Stimulated activated CD8-positive, alpha-beta memory T cell treated with anti-CD3 and anti-CD28 coated beads, Interleukin-15, amount 100 ng/mL, for 4 hours (primary cell): ENCODE measurements around the gene LTK.

Source experiments
- DNase-seq, 2 donors: peaks; one replicate each; pipeline ENCODE4 v3.0.0-alpha.2; 2020; ENCODE audit warnings: low read depth in 2 of 2

The LTK gene

DNA sequence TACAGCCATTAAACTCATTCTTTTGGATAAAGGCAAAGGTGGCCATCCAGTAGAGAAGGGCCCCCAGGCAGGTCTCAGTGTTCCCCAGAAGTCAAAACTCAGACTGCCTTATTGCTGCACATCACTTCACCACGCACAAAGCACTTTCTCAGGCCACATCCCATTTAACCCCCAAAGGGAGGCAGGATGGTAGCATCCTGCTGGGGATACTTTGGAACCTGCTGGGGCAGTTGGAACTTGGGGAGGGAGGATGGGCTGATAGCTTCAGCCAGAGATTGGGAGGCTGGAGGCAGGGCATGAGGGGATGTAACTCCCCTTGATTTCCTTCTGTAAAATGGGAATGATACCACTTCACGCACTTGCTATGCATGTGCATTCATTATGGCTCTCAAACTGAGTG, 15.0 kb downstream of the LTK start:
- DNase-seq = no peak

DNA sequence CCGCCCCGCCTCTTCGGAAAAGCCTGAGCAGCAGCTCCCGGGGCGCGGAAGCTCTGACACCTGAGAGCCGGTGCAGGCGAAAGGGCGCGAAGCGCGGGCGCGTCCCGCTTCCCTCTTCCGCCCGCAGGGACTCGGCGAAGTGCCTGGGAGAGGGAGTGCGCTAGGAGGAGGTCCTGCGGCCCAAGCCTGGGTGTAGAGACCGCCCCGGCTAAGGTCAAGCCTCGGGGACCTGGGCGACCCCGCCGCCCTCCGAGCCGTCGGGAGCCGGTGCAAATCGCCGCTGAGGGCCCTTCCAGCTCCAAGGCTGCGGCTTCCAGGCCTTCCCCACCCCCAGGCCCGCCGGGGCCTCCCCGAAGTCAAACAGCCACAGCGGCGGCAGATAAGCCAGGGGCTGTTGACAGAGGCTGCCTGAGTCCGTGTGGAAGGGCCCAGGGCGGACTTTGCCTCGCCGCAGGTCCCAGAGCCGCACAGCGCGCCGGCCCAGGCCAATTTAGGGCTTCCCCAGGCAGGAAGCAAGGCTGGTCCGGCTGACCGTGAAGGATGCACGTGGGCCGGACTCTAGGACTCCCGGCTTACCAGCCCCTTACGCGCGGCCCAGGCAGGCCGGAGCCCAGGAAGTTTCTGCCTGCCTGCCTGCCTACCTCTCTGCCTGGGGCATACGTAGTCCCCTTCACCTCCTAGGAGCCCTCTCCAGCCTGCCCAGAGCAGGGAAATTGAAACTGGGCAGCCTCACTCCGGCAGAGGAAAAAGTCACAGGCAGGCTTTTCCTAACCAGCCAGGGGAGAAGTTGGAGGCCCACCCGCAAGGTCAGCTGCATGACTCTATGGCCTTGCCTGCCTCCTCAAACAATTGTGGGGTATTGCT, 17.7 kb downstream of the LTK start:
- no peak for DNase-seq

DNA sequence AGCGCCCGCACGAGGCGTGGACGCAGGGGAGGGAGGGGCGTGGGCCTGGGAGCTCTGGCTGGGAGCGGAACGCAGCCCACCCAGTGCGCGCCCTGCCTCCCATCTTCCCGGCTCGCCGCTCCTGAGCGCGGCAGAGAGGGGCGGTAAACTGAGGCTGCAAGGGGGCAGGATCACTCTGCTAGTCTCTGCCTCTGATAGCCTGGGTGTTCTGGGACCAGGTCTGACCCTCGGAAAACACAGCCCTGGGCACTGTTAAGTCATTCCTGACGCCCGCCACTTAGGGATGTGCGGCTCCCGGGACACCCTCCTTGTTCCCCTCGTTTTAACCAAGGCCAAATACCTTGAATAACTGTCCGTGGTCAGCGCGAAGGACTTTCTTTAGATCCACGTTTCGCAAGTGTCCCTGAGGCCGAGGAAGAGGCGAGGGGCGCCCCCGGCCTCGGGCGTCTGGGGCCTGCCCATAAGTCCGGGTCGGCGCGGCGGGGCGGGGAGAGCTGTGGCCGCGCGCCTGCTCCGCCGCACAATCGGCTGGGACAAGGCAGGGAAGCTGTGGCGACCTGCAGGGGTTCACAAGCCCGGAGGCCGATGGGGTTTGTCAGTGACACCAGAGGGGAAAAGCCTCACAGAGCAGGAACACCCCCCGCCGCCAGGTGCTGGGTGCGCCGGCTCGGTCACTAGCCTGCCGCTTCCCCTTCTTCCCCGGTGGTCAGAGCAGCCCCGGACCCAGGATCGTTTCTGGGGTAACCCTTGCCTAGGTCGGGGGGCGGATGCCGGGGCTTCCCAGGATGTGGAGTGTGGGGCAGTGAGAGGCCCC, 18.5 kb downstream of the LTK start:
- DNase-seq = no peak

DNA sequence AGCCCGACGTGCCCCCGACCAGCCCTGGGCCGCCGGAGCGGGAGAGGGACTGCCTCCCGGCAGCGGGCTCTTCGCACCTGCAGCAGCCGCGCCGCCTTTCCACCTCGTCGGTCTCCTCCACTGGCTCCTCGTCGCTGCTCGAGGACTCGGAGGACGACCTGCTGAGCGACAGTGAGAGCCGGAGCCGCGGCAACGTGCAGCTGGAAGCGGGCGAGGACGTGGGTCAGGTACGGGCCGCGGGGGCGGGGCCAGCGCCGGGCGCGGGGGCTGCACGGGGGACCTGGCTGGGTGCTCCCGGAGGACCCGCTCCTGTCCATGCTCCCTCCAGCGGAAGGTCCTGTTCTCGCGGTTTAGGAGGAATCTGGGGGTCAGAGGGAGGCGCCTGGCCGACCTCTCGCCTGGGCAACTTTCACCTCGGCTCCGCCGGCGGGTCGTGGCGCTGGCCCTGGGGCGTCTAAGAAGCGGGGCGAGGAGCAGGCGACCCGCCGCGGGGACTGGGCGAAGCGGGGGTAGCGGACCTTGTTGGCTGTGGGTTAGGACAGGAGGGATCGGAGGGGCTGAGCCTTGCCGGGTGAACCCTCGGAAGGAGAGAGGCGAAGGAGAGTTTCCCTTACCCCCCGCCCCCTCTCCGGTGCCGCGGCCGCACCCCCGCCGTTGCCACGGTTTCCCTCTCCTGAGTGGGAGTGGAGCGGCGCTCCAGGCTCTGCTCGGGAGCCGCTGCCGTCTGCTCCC, 19.3 kb downstream of the LTK start:
- no peak for DNase-seq

DNA sequence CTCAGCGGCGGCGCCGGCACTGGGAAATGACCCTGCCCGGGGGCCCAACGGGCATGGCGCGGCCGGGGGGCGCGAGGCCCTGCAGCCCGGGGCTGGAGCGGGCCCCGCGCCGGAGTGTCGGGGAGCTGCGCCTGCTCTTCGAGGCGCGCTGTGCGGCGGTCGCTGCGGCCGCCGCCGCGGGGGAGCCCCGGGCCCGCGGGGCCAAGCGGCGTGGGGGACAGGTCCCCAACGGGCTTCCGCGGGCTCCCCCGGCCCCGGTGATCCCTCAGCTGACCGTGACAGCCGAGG, 19.8 kb downstream of the LTK start:
- DNase-seq = no peak

DNA sequence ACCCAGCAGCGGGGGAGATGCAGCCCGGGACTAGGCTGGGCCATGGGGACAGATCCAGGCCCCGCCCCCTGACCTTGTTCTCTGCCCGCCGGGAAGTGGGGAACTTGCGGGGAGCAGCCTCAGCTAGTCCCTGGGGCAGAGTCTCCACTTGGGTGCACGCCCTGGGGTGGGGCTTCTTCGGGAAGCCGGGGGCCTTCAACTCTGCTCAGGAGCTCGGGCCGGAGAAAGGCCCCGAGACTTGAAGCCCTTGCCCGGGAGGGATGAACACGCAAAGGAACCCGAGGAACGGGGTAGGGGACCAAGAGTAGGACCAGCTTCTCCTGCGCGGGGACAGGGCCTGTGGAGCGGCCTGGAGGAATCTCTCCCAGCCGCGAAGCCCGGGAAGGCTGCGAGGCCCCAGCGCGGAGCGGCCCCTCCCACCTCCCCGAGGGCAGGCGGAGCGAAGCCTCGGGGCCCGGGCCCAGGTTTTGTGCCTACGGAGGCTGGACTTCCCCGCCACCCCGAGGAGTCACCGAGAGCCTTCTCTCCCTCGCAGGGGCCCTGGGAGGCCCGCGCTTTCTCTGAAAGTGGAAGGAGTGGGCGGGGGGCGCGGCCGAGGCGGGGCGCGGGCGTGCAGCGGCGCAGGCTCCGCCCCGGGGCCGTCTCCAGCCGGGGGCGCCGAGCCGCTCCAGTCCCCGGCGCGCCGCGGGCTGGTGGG, 20.3 kb downstream of the LTK start, which contains the start of gene ITPKA:
ITPKA (plus strand) TSS at position 670 of the 697 bp plus-strand sequence. CDS start 54 bp downstream, outside the sequence.
- DNase-seq = peak; percentile 77

DNA sequence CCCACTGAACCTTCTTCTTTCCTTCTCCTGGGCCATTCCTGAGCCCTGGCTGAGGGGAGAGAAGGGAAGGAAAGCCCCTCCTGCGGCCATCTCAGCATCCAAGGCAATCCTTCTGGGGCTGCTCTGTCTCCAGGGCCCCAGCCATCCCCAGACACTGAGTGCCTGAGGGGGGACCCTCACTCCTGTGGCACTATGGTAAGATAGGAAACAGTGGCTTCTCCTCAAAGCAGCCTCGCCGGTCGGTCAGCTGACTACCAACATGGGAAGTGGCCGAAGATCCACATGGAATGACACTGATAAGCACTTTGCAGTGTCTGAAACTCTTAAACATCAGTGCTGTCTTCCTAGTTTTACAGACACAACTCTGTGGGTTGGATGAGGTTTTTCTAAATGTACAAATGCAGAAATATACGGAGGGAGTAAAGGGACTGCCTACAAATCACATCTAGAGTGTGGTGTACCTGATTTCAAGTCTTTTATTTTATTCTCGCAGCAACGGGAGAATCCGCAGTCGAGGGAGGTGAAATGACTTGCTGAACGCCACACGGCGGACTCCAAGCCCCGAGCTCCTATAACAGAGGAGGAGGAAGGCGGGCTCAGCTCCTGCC, 20.9 kb downstream of the LTK start:
- no peak for DNase-seq

DNA sequence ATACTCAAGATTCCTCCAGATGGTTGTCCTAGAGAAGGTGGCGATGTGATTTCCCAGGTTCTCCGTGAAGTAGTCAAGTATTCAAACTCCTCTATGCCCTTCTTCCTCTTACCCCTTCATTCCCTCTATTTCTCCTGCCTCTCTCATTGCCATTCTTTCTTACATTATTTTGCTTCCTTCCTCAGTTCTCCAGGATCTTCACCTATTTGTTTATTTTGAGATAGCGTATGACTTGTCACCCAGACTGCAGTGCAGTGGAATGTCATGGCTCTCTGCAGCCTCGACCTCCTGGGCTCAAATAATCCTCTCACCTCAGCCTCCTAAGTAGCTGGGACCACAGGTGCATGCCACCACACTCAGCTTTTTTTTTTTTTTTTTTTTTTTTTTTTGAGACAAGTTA, 21.7 kb downstream of the LTK start:
- no peak for DNase-seq

DNA sequence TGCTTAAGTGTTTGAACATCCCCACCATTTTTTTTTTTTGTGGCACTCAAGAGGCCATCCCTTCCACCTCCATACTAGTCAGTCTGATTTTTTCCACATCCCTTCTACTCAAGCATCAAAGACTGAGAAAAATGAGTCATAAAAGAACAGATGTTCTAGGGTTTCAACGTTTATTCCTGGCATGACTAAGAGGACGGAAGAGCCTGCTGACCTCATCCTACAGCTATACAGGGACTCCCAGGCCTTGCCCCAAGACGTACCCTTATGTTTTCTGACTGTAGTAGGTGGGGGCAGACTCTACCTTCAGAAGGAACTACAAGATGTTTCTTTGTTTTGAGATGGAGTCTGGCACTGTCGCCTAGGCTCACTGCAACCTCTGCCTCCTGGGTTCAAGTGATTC, 23.3 kb downstream of the LTK start:
- DNase-seq = no peak

DNA sequence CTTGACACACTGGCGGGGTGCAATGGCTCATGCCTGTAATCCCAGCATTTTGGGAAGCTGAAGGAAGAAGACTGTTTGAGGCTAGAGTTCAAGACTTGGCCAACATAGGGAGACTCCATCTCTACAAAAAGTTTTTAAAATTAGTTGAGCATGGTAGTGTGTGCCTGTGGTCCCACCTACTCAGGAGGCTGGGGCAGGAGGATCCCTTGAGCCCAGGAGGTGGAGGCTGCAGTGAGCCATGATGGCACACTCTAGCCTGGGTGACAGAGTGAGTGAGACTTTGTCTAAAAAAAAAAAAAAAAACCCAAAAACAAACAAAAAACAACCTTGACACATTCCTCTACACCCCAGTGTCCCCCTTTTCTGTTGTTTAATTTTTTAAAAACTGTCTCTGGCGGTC, 24.0 kb downstream of the LTK start:
- no peak for DNase-seq

DNA sequence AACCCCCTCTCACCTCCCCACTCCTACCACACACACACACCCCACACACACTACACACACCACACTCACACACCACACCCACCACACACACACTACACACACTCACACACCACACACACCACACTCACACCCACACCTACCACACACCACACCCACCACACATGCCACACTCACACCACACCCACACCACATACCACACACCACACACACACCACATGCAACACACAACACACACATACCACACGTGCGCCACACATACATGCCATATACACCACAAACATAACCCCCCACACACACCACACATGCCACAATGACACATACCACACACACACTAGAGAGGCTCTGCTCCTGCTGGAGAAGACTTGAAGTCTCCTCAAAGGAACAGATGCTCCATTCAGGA, 25.8 kb downstream of the LTK start:
- DNase-seq = no peak

DNA sequence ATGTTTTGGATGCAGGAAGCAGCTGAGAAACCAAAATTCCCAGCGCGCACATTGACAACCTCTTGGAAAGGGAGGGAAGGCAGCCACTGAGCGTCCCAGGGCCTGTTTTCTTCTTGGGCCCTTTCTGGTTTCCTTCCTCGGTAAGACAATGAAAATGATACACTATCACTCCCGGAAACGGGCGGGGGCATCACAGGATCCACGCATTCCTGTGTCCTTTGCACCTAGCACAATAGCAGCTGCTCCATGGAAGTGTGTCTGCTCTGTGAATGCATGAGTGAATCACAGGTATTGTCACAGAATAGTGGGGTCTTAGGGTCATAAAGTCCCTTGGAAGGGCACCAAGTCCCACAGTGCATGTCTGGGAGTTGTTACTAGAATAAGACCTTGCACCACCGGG, 26.2 kb downstream of the LTK start:
- DNase-seq = no peak

DNA sequence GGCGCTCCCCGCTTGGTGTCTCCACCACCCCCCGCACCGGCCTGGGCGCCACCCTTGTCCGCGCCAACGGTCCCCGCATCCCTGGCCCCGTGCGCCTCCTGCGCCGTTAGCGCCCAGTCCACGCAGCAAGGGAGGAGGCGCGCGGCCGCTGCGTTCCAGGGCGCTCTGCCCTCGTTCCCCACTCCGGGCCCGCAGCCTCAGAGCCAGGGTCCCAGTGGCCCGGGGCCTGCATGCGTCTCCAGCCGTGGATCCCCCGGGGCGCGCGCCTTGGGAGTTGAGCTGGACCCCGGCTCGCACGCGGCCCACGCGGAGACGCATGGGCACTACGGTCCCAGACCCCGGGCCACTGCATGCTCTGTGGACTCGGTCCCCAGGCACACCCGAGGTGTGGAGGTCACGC, 27.3 kb downstream of the LTK start:
- no peak for DNase-seq

DNA sequence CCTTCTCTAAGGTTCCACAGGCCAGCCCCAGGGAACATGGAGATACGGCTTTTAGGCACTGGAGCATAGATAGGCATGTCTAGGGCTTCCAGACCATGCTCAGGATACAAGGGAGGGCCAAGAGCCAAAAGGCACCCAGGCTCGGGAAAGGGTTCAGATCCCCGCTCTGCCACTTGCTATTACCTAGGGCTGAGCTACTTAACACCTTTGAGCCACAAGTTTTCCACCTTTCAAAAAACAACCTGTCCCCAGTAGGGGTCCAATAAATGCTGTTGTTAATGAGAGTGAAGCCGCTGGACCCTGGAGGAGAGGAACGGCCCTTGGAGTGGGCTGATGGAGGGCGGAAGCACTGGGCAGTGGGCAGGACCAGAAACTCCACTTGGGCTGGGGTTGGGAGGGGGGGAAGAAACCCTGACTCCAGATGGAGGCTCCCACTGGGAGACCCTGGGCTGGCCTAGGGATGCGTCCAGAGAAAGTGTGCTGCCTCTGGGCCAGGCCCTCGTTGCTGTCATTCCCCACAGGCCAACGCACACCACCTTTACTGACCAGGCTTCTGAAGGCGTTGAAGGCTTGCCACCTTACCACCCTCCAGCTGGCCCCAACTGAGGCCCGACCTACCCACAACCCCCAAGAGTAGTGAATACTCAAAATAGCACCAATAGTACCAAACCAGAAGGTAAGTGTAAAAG, 28.5 kb downstream of the LTK start:
- no peak for DNase-seq

DNA sequence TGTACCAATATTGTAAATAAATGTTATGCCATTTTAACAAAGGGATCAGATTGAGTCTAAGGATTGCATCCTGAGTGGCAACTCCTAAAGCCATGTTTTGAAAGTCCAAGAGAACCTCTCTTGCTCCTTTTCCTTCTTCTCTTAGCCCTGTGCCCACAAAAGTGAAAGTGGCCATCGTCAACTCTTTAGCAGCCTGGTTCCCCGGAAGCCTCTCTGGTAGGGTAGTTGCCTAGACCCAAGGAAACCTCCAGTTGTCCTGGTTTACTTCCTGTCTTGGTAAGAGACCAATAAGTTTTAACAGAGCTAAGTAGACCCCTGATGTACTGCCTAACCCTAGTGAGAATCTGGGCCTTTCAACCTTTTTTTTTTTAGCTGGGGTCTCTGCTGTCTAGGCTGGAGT, 30.1 kb downstream of the LTK start:
- no peak for DNase-seq

DNA sequence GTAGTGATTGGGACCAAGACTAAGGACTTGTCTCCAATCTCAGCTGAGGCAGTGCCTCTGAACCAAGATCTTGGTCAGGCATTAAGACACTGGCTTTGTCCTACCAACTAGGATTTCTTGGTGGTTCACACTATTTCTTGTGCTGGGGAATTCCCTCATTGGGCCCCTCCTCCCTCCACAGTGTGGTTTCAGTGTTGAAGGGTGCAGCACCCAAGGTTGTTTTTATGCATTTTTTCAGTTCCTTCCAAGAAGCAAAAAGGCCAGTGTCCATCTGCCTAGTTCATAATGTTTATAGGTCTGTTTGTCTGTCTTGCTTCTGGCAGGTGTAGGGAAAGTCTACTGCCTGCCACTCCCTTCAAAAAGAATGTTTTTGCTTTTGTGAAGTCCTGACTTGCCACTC, 30.5 kb downstream of the LTK start:
- no peak for DNase-seq

DNA sequence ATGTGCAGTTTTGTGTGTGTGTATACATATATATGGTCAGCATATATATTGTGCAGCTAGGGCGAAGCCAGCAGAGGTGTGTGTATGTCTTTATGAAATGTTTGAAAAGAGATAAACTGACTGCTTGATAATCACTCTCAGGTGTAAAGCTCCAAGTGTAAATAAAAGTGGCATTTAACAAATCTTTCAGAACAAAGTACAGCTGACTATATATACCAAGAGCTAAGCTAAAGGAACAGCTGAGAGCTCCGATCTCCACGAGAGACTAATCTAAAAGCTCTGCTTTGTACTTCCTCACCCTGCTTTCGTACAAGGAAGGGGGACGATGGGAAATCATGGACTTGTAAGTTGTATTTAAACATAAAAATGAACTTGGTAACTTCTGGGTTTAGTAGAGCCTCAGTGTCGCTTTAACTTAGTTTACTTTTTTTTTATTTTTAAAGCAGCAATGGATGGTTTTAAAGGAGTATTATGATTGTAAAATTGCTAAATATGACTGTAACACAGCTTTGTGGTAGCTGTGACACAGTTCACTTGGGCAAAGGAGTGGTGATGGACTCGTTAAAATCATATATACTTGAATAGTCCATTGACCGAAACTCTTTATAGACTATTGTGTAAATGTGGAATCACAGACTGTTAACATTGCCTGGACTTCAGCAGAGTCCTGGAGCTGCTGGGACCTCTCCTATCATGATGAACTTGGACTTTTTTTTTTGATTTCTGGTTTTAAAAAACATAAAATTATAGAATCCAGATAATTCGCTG, 31.3 kb downstream of the LTK start:
- DNase-seq = no peak

DNA sequence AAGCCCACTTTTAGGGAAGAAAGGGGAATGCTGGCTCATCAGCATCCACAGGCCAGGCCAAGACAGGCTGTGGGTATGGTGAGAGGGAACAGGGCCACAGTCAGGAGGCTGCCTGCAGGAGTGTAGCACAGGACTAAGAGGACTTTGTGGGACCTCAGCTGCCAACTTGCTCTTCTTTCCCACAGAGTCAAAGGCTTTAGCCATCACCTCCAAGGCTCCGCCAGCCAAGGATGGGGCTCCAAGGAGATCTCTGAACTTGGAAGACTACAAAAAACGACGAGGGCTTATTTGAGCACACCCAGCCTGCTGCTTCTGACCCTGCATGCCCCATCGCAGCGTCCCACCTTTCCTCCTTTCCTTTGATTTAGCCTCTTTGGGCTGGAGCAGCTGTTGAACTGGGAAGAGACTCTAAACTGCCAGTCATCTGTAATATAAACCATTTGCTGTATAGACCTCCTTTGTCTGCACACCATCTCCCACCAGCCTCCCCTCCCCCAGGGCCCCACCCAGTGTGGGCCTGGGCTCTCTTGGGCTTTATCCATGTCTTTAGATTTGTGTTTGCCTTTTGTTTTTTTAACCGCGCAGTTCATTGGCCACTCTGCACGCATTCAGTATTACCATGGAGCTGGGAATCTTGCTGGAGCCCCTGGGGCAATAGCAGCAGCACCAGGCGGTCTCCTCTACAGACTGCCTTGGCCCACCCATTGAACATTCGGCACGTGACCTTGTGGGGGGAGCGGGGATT, 33.1 kb downstream of the LTK start:
- no peak for DNase-seq

DNA sequence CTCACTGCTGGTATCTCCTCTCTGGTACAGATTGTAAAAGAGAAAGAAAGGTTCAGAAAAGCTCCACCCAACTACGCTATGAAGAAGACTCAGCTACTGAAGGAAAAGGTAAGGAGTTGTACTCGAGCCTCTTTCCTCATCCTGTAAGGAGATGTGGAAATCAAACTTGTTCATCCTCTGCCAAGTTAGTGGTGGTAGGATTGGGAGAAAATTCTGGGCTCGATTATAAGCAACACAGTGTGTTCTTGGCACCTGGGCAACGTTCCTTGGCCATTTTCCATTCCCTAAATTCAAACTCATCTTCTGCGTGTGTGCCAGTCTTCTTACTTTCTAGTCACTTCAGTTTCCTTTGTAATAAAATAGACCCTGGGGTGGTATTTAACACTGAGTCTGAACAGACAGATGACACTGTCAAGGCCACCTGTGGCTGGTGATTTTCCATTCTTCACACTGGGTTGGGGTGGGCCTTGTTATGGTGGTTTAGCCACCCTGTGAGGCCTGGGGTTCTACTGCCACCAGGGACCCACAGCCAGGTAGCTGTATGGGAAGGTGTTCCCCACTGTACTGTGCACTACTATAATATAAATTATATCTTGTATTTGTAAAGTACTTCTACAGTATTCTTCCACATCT, 37.1 kb downstream of the LTK start:
- DNase-seq = no peak
